ENCODE data around the gene FTO. TPM values are rescaled to one million over a fixed set of nuclear protein-coding genes. Genes with fewer than 3 reads are reported as not detected.

Gene FTO
- total and polyA plus RNA-seq, 2 of the 8 experiments (the other 6 are each of a cell fraction or from before 2014, with no cell fraction given): 34.5 to 59.8 TPM

DNA sequence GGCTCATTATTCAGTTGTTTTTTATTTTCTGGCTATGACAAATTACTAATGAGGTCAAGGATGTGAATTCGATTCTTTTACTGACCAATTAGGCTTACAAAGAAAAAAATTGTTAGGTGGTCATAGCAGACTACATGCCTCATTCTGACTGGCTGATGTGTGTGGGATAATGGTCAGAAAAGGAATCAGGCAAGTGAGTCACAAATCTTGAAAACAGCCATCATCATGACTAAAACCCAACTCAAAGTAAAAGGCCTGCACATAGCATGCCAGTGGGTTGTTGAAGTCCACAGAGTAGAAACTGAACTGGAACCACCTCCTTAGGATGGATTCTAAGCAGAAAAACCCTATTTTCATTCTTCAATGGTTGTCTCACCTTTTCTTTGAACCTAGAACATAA is 8.9 kb upstream of the FTO start:
- no peak overlapping the region for H3K4ac ChIP-seq (replicated peaks; ENCODE audit: insufficient read length, low read depth, low read length)

More for the DNA sequence above, 8.9 kb upstream of the FTO start:
- H4K8ac ChIP-seq (ENCODE audit: extremely low read depth, insufficient read depth, low read length): no peak overlapping the region
- H3K9ac ChIP-seq (replicated peaks in 1 of 4; ENCODE audit: extremely low read depth in 1 of 4, low read depth in 3 of 4, low read length in 3 of 4): no peak overlapping the region
- no peak overlapping the region for H4K5ac ChIP-seq (ENCODE audit: insufficient read length, low read depth, low read length)
- H2AK5ac ChIP-seq (ENCODE audit: low read depth, low read length): no peak overlapping the region
- no peak overlapping the region for H3K23ac ChIP-seq (ENCODE audit: insufficient read length)
- H3K23me2 ChIP-seq (ENCODE audit: low read depth, low read length): no peaks in the 10 kb centered on the region
- H3K27ac ChIP-seq (ENCODE audit: low read depth, low read length): no peak overlapping the region
- no peak overlapping the region for H3K4me3 ChIP-seq (ENCODE audit: extremely low read depth in 1 of 4, insufficient read depth in 2 of 4, low read depth in 3 of 4, low read length in 4 of 4)
- no peak overlapping the region for H2BK20ac ChIP-seq (ENCODE audit: low read length)
- H2BK15ac ChIP-seq (ENCODE audit: low read length): no peak overlapping the region
- no peaks in the 10 kb centered on the region for H3K79me1 ChIP-seq (ENCODE audit: low read depth, low read length)
- no peak overlapping the region for H2BK120ac ChIP-seq (replicated peaks; ENCODE audit: low read depth, low read length)
- no peak for DNase-seq (ENCODE audit: low read depth in 1 of 2, low spot score in 2 of 2)
- no peak overlapping the region for H4K91ac ChIP-seq (replicated peaks; ENCODE audit: insufficient read length, low read length)
- whole genome bisulfite sequencing, 2 experiments (ENCODE audit: extremely low coverage in 1 of 2, insufficient coverage in 1 of 2, insufficient read length in 1 of 2, insufficient replicate concordance in 2 of 2, low coverage in 1 of 2, low lambda C conversion rate in 2 of 2, missing lambda C conversion rate in 1 of 2): 100% methylated on average over 1 of the region's 1 CpG; no CpG with 5 or more reads in 1 of the 2 experiments
- H2AFZ ChIP-seq (ENCODE audit: low read length): no peak overlapping the region
- peaks cover 0 to 15% (median 4%) of the 10 kb centered on the region in 4 experiments; a peak in 3 of 8 replicates for H3K36me3 ChIP-seq (ENCODE audit: control insufficient read depth in 2 of 4, insufficient read depth in 4 of 4, low read length in 3 of 4)
- no peak overlapping the region for H2BK5ac ChIP-seq (ENCODE audit: low read depth, low read length)
- no peaks in the 10 kb centered on the region for H4K20me1 ChIP-seq (replicated peaks in 1 of 2; ENCODE audit: control insufficient read depth in 1 of 2, insufficient read depth in 2 of 2, low read length in 2 of 2)
- H3K79me2 ChIP-seq (ENCODE audit: control insufficient read depth in 1 of 2, insufficient read depth in 2 of 2, low read length in 2 of 2): no peaks in the 10 kb centered on the region
- ChIA-PET CTCF (ENCODE audit: partially characterized antibody) (no interaction called here), POLR2A (ENCODE audit: partially characterized antibody) (no interaction called here)
- no peak overlapping the region for H3K14ac ChIP-seq (ENCODE audit: insufficient read length)
- H2BK12ac ChIP-seq (ENCODE audit: low read depth, low read length): no peak overlapping the region
- no peaks in the 10 kb centered on the region for H3K4me1 ChIP-seq (replicated peaks in 1 of 4; ENCODE audit: control insufficient read depth in 3 of 4, insufficient read depth in 4 of 4, low read length in 3 of 4)
- H3K9me3 ChIP-seq (ENCODE audit: insufficient read depth in 2 of 2, low read depth in 1 of 2, low read length in 1 of 2): peaks cover 0 to 13% of the 10 kb centered on the region in 2 experiments; a peak in 1 of 4 replicates
- no peak for FAIRE-seq
- H3K27me3 ChIP-seq (replicated peaks in 1 of 4; ENCODE audit: control insufficient read depth in 3 of 4, extremely low read depth in 1 of 4, insufficient read depth in 3 of 4, low read length in 3 of 4): no peaks in the 10 kb centered on the region
- no peak overlapping the region for H3K4me2 ChIP-seq (ENCODE audit: insufficient read depth in 1 of 2, low read depth in 2 of 2, low read length in 2 of 2)
- TF ChIP-seq SIX5 (IDR thresholded peaks at IDR 0.05; ENCODE audit: low read depth, low read length): no peak
- TF ChIP-seq TCF12 (IDR thresholded peaks at IDR 0.05; ENCODE audit: low read depth, low read length): no peak
- TF ChIP-seq SP1 (IDR thresholded peaks at IDR 0.05; ENCODE audit: low read depth, low read length): no peak
- no peak for TF ChIP-seq CHD1 (IDR thresholded peaks at IDR 0.05; ENCODE audit: low read depth, low read length)
- TF ChIP-seq, protein P1, sequence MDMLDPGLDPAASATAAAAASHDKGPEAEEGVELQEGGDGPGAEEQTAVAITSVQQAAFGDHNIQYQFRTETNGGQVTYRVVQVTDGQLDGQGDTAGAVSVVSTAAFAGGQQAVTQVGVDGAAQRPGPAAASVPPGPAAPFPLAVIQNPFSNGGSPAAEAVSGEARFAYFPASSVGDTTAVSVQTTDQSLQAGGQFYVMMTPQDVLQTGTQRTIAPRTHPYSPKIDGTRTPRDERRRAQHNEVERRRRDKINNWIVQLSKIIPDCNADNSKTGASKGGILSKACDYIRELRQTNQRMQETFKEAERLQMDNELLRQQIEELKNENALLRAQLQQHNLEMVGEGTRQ (IDR thresholded peaks at IDR 0.05; ENCODE audit: low read length): no peak
- TF ChIP-seq, protein P2, sequence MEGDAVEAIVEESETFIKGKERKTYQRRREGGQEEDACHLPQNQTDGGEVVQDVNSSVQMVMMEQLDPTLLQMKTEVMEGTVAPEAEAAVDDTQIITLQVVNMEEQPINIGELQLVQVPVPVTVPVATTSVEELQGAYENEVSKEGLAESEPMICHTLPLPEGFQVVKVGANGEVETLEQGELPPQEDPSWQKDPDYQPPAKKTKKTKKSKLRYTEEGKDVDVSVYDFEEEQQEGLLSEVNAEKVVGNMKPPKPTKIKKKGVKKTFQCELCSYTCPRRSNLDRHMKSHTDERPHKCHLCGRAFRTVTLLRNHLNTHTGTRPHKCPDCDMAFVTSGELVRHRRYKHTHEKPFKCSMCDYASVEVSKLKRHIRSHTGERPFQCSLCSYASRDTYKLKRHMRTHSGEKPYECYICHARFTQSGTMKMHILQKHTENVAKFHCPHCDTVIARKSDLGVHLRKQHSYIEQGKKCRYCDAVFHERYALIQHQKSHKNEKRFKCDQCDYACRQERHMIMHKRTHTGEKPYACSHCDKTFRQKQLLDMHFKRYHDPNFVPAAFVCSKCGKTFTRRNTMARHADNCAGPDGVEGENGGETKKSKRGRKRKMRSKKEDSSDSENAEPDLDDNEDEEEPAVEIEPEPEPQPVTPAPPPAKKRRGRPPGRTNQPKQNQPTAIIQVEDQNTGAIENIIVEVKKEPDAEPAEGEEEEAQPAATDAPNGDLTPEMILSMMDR (IDR thresholded peaks at IDR 0.05; ENCODE audit: control extremely low read depth in 1 of 3, insufficient read depth in 1 of 3, low read depth in 1 of 3, low read length in 3 of 3): no peak
- H3K18ac ChIP-seq (ENCODE audit: extremely low read depth, low read length): no peak overlapping the region
- H3K56ac ChIP-seq (replicated peaks; ENCODE audit: insufficient read length, low read depth, low read length): no peak overlapping the region

Data from H1 (cell line).